Measurements from ENCODE around the gene C6orf132.

Gene C6orf132

GRCh38 chr6:42106112-42107023 is 36.1 kb downstream of the C6orf132 start:
- DNase-seq (ENCODE audit: low read depth in 1 of 2, low spot score in 1 of 2), result no peak

GRCh38 chr6:42105709-42106108 is 36.7 kb downstream of the C6orf132 start:
- no peak for DNase-seq (ENCODE audit: low read depth in 1 of 2, low spot score in 1 of 2)

- DNase-seq (ENCODE audit: low read depth in 1 of 2, low spot score in 1 of 2), result no peak
Observed at GRCh38 chr6:42105156-42105648, 37.2 kb downstream of the C6orf132 start.

- no peak for DNase-seq (ENCODE audit: low read depth in 1 of 2, low spot score in 1 of 2)
Observed at GRCh38 chr6:42104804-42105125, 37.7 kb downstream of the C6orf132 start.

GRCh38 chr6:42104095-42104803 is 38.2 kb downstream of the C6orf132 start:
- peak; percentile 40 to 65 for DNase-seq (ENCODE audit: low read depth in 1 of 2, low spot score in 1 of 2)

GRCh38 chr6:42103753-42104094 is 38.7 kb downstream of the C6orf132 start:
- no peak for DNase-seq (ENCODE audit: low read depth in 1 of 2, low spot score in 1 of 2)

GRCh38 chr6:42103216-42103615 is 39.2 kb downstream of the C6orf132 start:
- no peak for DNase-seq (ENCODE audit: low read depth in 1 of 2, low spot score in 1 of 2)

- DNase-seq (ENCODE audit: low read depth in 1 of 2, low spot score in 1 of 2), result no peak
Observed at GRCh38 chr6:42101186-42101657, 41.2 kb downstream of the C6orf132 start.

- DNase-seq (ENCODE audit: low read depth in 1 of 2, low spot score in 1 of 2), result no peak
Observed at GRCh38 chr6:42100029-42100901, 42.2 kb downstream of the C6orf132 start.

- no peak for DNase-seq (ENCODE audit: low read depth in 1 of 2, low spot score in 1 of 2)
Observed at GRCh38 chr6:42099340-42100028, 42.9 kb downstream of the C6orf132 start.

- DNase-seq (ENCODE audit: low read depth in 1 of 2, low spot score in 1 of 2), result no peak
Observed at GRCh38 chr6:42095776-42096541, 46.5 kb downstream of the C6orf132 start.

- no peak for DNase-seq (ENCODE audit: low read depth in 1 of 2, low spot score in 1 of 2)
Observed at GRCh38 chr6:42095094-42095493, 47.3 kb downstream of the C6orf132 start.

- no peak for DNase-seq (ENCODE audit: low read depth in 1 of 2, low spot score in 1 of 2)
Observed at GRCh38 chr6:42093582-42094329, 48.7 kb downstream of the C6orf132 start.

- no peak for DNase-seq (ENCODE audit: low read depth in 1 of 2, low spot score in 1 of 2)
Observed at GRCh38 chr6:42091718-42092023, 50.7 kb downstream of the C6orf132 start.

- no peak for DNase-seq (ENCODE audit: low read depth in 1 of 2, low spot score in 1 of 2)
Observed at GRCh38 chr6:42090819-42091717, 51.4 kb downstream of the C6orf132 start.

GRCh38 chr6:42088101-42088591 is 54.3 kb downstream of the C6orf132 start:
- no peak for DNase-seq (ENCODE audit: low read depth in 1 of 2, low spot score in 1 of 2)

GRCh38 chr6:42086046-42087035 is 56.1 kb downstream of the C6orf132 start:
- DNase-seq (ENCODE audit: low read depth in 1 of 2, low spot score in 1 of 2), result no peak
